Mesothelial cell of epicardium (in vitro differentiated cells): ENCODE measurements around the gene CDH13. TPM values are rescaled to one million over a fixed set of nuclear protein-coding genes. Genes with fewer than 3 reads are reported as not detected.

Experiments
- DNase-seq, 2 experiments: peaks; one replicate each; pipeline ENCODE4 v3.0.0; 2021; ENCODE audit warnings: low spot score in 2 of 2; ENCODE audit not compliant: unreplicated experiment in 2 of 2
- H3K27ac Mint-ChIP-seq: 2 replicates; pipeline ENCODE4 v1.8.0; 2021; ENCODE audit warnings: mixed read lengths
- H3K27me3 Mint-ChIP-seq: 2 replicates; pipeline ENCODE4 v1.8.0; 2021; ENCODE audit warnings: low read depth, mixed read lengths
- H3K36me3 Mint-ChIP-seq: 2 replicates; pipeline ENCODE4 v1.8.0; 2021; ENCODE audit warnings: mixed read lengths
- H3K4me1 Mint-ChIP-seq: 2 replicates; pipeline ENCODE4 v1.8.0; 2021; ENCODE audit warnings: mixed read lengths
- H3K4me3 Mint-ChIP-seq: 2 replicates; pipeline ENCODE4 v1.8.0; 2021; ENCODE audit warnings: mild to moderate bottlenecking, moderate library complexity, mixed read lengths
- H3K9me3 Mint-ChIP-seq: 2 replicates; pipeline ENCODE4 v1.8.0; 2021; ENCODE audit warnings: mixed read lengths
- total RNA-seq: library from RNA; stranded (reverse); gene quantifications from 3 replicates; pipeline ENCODE4 v1.2.1, GENCODE V29; 2021
- TF ChIP-seq, protein P1 (sequence below): fragments of 200-600 bp; sonication (generic); IDR thresholded peaks from one replicate; pipeline ENCODE4 v1.5.0; 2021; ENCODE audit warnings: antibody characterized with exemption; ENCODE audit not compliant: unreplicated experiment

CDH13 gene
- total RNA-seq, 1 donor from 2014 or later: 0.80 TPM

DNA sequence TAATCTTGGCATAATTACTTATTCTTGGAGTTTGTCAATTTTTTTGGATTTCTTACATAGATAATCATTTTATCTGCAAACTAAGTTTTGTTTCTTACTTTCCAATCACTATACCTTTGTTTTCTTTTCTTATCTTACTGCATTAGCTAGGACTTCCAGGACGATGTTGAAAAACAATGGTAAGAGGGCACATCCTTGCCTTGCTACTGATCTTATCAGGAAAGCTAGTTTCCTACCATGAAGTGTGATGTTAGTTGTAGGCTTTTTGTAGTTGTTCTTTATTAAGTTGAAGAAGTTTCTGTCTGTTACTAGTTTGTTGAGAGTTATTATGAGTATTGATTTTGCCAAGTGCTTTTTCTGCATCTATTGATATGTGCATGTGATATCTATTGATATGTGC is 31.0 kb downstream of the CDH13 start:
- Mint-ChIP-seq H3K9me3 (no peaks in the 10 kb centered on the region), H3K4me1 (peaks cover 26% of the 10 kb centered on the region), H3K36me3 (no peaks in the 10 kb centered on the region), H3K27me3 (no peaks in the 10 kb centered on the region), H3K4me3 (no peak overlapping the region), H3K27ac (no peak overlapping the region)
- TF ChIP-seq, protein P1, sequence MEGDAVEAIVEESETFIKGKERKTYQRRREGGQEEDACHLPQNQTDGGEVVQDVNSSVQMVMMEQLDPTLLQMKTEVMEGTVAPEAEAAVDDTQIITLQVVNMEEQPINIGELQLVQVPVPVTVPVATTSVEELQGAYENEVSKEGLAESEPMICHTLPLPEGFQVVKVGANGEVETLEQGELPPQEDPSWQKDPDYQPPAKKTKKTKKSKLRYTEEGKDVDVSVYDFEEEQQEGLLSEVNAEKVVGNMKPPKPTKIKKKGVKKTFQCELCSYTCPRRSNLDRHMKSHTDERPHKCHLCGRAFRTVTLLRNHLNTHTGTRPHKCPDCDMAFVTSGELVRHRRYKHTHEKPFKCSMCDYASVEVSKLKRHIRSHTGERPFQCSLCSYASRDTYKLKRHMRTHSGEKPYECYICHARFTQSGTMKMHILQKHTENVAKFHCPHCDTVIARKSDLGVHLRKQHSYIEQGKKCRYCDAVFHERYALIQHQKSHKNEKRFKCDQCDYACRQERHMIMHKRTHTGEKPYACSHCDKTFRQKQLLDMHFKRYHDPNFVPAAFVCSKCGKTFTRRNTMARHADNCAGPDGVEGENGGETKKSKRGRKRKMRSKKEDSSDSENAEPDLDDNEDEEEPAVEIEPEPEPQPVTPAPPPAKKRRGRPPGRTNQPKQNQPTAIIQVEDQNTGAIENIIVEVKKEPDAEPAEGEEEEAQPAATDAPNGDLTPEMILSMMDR: no peak
- no peak for DNase-seq

DNA sequence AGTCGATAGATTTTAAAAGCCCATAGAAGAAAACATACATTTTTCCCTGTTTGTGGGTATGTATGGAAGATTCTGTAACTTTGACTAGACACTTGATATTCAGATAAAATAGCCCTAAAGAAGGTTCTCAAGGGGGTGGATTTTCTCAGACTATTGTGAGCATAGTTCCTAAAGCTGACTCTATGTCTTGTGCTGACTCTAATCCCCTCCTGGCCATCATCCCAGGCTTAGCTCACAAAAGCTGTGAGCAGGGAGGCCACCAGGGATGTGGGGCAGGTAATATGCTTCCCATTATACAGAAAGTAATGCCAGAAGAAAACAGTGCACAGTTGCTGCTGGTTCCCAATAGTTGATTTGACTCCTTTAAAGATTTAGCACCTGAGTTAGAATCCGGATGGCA is 32.0 kb downstream of the CDH13 start:
- Mint-ChIP-seq H3K9me3 (no peaks in the 10 kb centered on the region), H3K4me3 (no peak overlapping the region), H3K27ac (no peak overlapping the region), H3K4me1 (peaks cover 19% of the 10 kb centered on the region), H3K27me3 (peaks cover 2% of the 10 kb centered on the region), H3K36me3 (no peaks in the 10 kb centered on the region)
- TF ChIP-seq, protein P1: no peak
- DNase-seq: no peak

DNA sequence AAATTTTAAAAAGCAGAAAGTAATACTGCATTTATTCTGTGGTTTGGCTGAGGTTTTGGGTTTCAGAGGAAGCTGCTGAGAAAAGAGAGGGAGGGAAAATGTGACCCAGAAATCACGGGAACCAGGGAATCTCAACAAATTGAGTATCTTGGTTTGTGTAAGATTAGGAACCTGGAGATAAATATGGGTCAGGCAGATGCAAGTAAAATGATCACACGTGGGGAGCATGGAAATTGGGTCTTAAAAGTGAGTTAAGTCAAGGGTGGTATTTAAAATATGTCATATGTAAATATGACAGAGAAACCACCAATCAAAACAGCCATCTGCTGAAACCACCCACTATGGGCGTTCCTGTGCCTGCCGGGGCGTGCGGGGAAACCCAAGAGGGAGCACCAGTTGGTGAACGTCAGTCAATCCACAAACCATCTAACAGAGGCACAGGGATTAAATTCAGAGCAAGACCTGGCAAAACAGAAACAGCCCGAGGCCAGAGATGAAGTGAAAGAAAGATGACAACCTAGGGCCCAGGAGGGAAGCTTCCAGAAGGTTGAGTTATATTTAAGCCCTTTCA is 33.4 kb downstream of the CDH13 start:
- TF ChIP-seq, protein P1: no peak
- H3K9me3 Mint-ChIP-seq: no peaks in the 10 kb centered on the region
- no peak for DNase-seq
- H3K27me3 Mint-ChIP-seq: peaks cover 2% of the 10 kb centered on the region
- H3K36me3 Mint-ChIP-seq: no peaks in the 10 kb centered on the region
- H3K4me1 Mint-ChIP-seq: peaks cover 10% of the 10 kb centered on the region
- H3K4me3 Mint-ChIP-seq: no peak overlapping the region
- H3K27ac Mint-ChIP-seq: no peak overlapping the region

DNA sequence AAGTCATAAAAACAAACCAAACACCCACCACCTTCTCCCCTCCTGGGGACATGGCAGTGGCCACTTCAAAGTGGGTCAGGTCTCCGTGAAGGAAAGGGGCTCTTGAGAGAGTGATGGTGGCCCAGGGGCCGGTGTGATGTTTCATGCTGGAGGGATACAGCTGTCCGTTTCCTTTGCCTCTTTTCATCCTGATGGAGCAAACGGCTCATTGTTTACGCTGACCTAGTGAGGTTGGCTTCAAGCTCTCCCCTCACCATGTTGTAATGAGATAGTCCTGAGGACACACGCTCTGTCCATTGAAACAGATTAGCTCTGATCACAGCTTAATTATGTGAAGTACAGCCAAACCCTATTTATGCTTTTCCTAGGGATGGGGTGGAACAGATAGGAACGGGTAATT is 34.2 kb downstream of the CDH13 start:
- DNase-seq: no peak
- no peak overlapping the region for H3K4me3 Mint-ChIP-seq
- TF ChIP-seq, protein P1: no peak
- H3K27me3 Mint-ChIP-seq: peaks cover 2% of the 10 kb centered on the region
- H3K4me1 Mint-ChIP-seq: peaks cover 8% of the 10 kb centered on the region
- no peaks in the 10 kb centered on the region for H3K36me3 Mint-ChIP-seq
- no peaks in the 10 kb centered on the region for H3K9me3 Mint-ChIP-seq
- no peak overlapping the region for H3K27ac Mint-ChIP-seq

DNA sequence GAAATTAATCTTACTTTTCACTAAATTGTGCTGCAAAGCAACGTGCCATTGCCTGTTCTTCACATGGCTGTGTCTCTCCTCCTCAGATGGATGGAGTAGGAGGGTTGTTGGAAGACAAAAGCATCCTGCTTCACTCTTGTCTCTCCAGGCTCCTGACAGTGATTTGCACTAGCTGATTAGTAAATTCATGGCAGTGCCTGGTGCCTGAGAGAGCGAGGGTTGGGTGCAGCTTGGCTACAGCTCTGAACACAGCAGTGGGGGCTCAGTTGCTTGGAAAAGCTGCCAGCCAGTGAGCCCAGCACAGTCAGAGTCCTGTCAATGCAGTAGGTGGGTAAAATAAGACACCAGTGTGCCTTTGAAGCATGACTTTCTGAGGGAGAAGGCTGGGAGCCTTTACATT is 37.4 kb downstream of the CDH13 start:
- H3K4me1 Mint-ChIP-seq: peaks cover 8% of the 10 kb centered on the region
- no peaks in the 10 kb centered on the region for H3K36me3 Mint-ChIP-seq
- TF ChIP-seq, protein P1: no peak
- no peaks in the 10 kb centered on the region for H3K9me3 Mint-ChIP-seq
- H3K4me3 Mint-ChIP-seq: no peak overlapping the region
- no peak overlapping the region for H3K27ac Mint-ChIP-seq
- H3K27me3 Mint-ChIP-seq: peaks cover 2% of the 10 kb centered on the region
- no peak for DNase-seq

DNA sequence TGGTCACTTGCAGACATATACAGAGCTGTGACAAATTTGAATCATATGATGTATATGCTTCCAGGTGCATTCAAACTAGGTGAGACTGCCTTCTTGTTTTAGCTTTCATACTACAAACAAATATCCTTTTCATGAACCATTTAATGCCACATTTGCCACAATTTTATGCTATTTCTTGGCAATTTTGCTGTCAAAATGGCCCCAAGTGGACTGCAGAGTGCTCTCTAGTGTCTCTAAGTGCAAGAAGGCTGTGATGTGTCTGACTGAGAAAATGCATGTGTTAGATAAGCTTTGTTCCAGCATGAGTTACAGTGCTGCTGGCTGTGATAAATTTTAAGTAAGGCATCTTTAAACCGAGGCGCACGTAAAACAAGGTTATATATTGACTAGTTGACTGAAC is 38.3 kb downstream of the CDH13 start:
- peaks cover 2% of the 10 kb centered on the region for H3K27me3 Mint-ChIP-seq
- peaks cover 5% of the 10 kb centered on the region for H3K4me1 Mint-ChIP-seq
- H3K9me3 Mint-ChIP-seq: no peaks in the 10 kb centered on the region
- no peak overlapping the region for H3K27ac Mint-ChIP-seq
- TF ChIP-seq, protein P1: no peak
- no peaks in the 10 kb centered on the region for H3K36me3 Mint-ChIP-seq
- H3K4me3 Mint-ChIP-seq: no peak overlapping the region
- no peak for DNase-seq
